Measurements from ENCODE around the gene ZGLP1. TPM values are rescaled to one million over a fixed set of nuclear protein-coding genes. Genes with fewer than 3 reads are reported as not detected.

Gene ZGLP1
- polyA plus RNA-seq, 1 donor (not counting 4 experiments of a cell fraction or from before 2014, with no cell fraction given): 0.43 TPM

DNA sequence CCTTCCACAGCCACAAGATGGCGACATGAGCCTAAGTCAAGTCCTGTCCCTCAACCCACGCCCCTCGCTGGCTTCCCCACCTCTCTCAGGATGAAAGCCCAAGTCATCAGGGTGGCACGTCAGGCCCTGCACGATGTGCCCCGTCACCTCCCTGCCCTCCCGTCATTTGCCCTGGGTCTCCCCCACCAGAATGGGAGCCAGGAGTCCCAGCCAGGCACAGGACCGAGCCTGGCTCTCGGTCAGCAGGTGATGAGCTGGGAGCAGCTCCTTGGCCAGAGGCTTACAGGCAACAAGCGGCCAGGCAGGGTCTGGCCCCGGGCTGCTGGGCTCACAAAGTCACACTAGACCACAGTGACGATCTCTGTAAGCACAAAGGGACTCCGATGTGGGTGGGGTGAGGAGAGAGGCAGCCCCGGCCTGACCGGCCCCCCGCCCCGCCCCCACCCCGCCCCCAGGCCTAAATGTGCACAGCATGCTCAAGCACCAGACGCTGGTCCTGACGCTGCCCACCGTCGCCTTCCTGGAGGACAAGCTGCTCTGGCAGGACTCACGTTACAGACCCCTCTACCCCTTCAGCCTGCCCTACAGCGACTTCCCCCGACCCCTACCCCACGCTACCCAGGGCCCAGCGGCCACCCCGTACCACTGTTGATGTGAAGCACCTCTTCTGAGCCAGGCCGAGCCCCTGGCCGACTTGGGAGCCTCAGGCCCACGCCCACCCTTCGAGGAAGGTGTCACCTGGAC is 50.3 kb downstream of the ZGLP1 start:
- H3K4me2 ChIP-seq (ENCODE audit: control insufficient read depth, extremely low read depth, insufficient read depth, low read depth, low read length): peak overlapping the region; percentile 44
- H3K79me2 ChIP-seq (ENCODE audit: control insufficient read depth, insufficient read depth, low read length): no peaks in the 10 kb centered on the region
- FAIRE-seq (no peak), DNase-seq (ENCODE audit: low read depth, low spot score) (peak; percentile 82)
- H3K4me1 ChIP-seq (ENCODE audit: control insufficient read depth, extremely low read depth, insufficient read depth, low read length): peaks cover 23% of the 10 kb centered on the region
- H3K27ac ChIP-seq (ENCODE audit: control insufficient read depth, insufficient read depth, low read length): peak overlapping the region; percentile 56
- H3K9me1 ChIP-seq (ENCODE audit: control insufficient read depth, extremely low read depth, insufficient read depth, low read length): no peaks in the 10 kb centered on the region
- dilution Hi-C loops (cut with MboI; ENCODE audit: extremely low pct_ligation_motif_present, low sequenced_read_pairs): no loop called here
- H3K9me3 ChIP-seq (ENCODE audit: control insufficient read depth, low read depth, low read length): no peaks in the 10 kb centered on the region
- H4K20me1 ChIP-seq (ENCODE audit: control insufficient read depth, extremely low read depth, insufficient read depth, low read length): no peaks in the 10 kb centered on the region
- H2AFZ ChIP-seq (ENCODE audit: control insufficient read depth, low read length): no peak overlapping the region
- no peak overlapping the region for H3K4me3 ChIP-seq (ENCODE audit: control insufficient read depth in 2 of 3, extremely low read depth in 1 of 3, insufficient read depth in 2 of 3, low read depth in 1 of 3, low read length in 3 of 3)
- H3K36me3 ChIP-seq (ENCODE audit: control insufficient read depth in 2 of 2, extremely low read depth in 1 of 2, insufficient read depth in 2 of 2, low read length in 2 of 2): peaks cover 22 to 28% of the 10 kb centered on the region in 2 experiments
- no peaks in the 10 kb centered on the region for H3K27me3 ChIP-seq (ENCODE audit: control insufficient read depth, extremely low read depth, insufficient read depth, low read length)
- H3K9ac ChIP-seq (ENCODE audit: control insufficient read depth, extremely low read depth, insufficient read depth, low read length): peak overlapping the region; percentile 60
- no peak for TF ChIP-seq EZH2 (IDR thresholded peaks at IDR 0.05; ENCODE audit: low read length)
- TF ChIP-seq, protein P1, sequence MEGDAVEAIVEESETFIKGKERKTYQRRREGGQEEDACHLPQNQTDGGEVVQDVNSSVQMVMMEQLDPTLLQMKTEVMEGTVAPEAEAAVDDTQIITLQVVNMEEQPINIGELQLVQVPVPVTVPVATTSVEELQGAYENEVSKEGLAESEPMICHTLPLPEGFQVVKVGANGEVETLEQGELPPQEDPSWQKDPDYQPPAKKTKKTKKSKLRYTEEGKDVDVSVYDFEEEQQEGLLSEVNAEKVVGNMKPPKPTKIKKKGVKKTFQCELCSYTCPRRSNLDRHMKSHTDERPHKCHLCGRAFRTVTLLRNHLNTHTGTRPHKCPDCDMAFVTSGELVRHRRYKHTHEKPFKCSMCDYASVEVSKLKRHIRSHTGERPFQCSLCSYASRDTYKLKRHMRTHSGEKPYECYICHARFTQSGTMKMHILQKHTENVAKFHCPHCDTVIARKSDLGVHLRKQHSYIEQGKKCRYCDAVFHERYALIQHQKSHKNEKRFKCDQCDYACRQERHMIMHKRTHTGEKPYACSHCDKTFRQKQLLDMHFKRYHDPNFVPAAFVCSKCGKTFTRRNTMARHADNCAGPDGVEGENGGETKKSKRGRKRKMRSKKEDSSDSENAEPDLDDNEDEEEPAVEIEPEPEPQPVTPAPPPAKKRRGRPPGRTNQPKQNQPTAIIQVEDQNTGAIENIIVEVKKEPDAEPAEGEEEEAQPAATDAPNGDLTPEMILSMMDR (optimal IDR thresholded peaks at IDR 0.05 in 1 of 3, IDR thresholded peaks at IDR 0.05 in 1 of 3, conservative IDR thresholded peaks at IDR 0.05 in 1 of 3; ENCODE audit: extremely low read depth in 1 of 3, insufficient read depth in 2 of 3, low read length in 3 of 3): peak; percentile 75 to 82 (median 81)

DNA sequence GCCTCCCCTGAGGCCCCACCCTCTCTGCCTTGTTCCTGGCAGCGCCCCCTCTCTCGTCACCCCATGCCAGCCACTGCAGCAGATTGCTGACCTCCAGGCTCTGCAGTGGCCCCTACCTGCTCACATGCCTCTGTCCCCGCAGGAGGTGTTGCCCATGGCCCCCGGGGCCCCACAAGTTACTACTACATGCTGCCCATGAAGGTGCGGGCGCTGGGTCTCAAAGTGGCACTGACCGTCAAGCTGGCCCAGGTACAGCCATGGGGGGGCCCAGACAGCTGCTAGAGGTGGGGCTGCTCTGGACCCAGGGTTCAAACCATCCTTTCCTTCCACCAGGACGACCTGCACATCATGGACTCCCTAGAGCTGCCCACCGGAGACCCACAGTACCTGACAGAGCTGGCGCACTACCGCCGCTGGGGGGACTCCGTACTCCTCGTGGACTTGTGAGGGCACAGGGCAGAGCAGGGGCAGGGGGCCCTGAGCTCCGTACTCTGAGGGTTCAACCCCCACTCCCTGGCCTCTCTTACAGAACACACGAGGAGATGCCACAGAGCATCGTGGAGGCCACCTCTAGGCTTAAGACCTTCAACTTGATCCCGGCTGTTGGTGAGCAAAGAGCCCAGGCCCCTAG is 51.4 kb downstream of the ZGLP1 start:
- dilution Hi-C loops (cut with MboI; ENCODE audit: extremely low pct_ligation_motif_present, low sequenced_read_pairs): no loop called here
- no peaks in the 10 kb centered on the region for H3K9me3 ChIP-seq (ENCODE audit: control insufficient read depth, low read depth, low read length)
- H3K9ac ChIP-seq (ENCODE audit: control insufficient read depth, extremely low read depth, insufficient read depth, low read length): no peak overlapping the region
- no peak for FAIRE-seq
- no peak for DNase-seq (ENCODE audit: low read depth, low spot score)
- no peaks in the 10 kb centered on the region for H3K27me3 ChIP-seq (ENCODE audit: control insufficient read depth, extremely low read depth, insufficient read depth, low read length)
- H3K4me1 ChIP-seq (ENCODE audit: control insufficient read depth, extremely low read depth, insufficient read depth, low read length): peaks cover 23% of the 10 kb centered on the region
- H2AFZ ChIP-seq (ENCODE audit: control insufficient read depth, low read length): no peak overlapping the region
- H3K4me2 ChIP-seq (ENCODE audit: control insufficient read depth, extremely low read depth, insufficient read depth, low read depth, low read length): no peak overlapping the region
- H3K4me3 ChIP-seq (ENCODE audit: control insufficient read depth in 2 of 3, extremely low read depth in 1 of 3, insufficient read depth in 2 of 3, low read depth in 1 of 3, low read length in 3 of 3): no peak overlapping the region
- H3K9me1 ChIP-seq (ENCODE audit: control insufficient read depth, extremely low read depth, insufficient read depth, low read length): no peaks in the 10 kb centered on the region
- H4K20me1 ChIP-seq (ENCODE audit: control insufficient read depth, extremely low read depth, insufficient read depth, low read length): no peaks in the 10 kb centered on the region
- H3K27ac ChIP-seq (ENCODE audit: control insufficient read depth, insufficient read depth, low read length): no peak overlapping the region
- H3K36me3 ChIP-seq (ENCODE audit: control insufficient read depth in 2 of 2, extremely low read depth in 1 of 2, insufficient read depth in 2 of 2, low read length in 2 of 2): peaks cover 26 to 29% of the 10 kb centered on the region in 2 experiments
- H3K79me2 ChIP-seq (ENCODE audit: control insufficient read depth, insufficient read depth, low read length): peaks cover 6% of the 10 kb centered on the region
- TF ChIP-seq EZH2 (IDR thresholded peaks at IDR 0.05; ENCODE audit: low read length): no peak
- TF ChIP-seq, protein P1 (optimal IDR thresholded peaks at IDR 0.05 in 1 of 3, IDR thresholded peaks at IDR 0.05 in 1 of 3, conservative IDR thresholded peaks at IDR 0.05 in 1 of 3; ENCODE audit: extremely low read depth in 1 of 3, insufficient read depth in 2 of 3, low read length in 3 of 3): no peak
